Sigmoid colon (tissue), 7 donors: ENCODE data around the gene RARS1. TPM values are rescaled to one million over a fixed set of nuclear protein-coding genes. Genes with fewer than 3 reads are reported as not detected.
A peak's percentile ranks its signal among the peaks of the same experiment; 100 is the strongest.

Experiments
- DNase-seq: peaks from one replicate; pipeline ENCODE4 v3.0.0-alpha.2; 2019
- H3K27ac ChIP-seq, 4 donors: fragments of 200-600 bp; sonication (generic); one replicate each; pipeline ENCODE4 v1.5.1; 2016 to 2019; ENCODE audit warnings: mild to moderate bottlenecking in 1 of 4
- H3K27me3 ChIP-seq, 3 donors: fragments of 200-600 bp; sonication (generic); one replicate each; pipeline ENCODE4 v1.5.1; 2019; ENCODE audit warnings: mild to moderate bottlenecking in 1 of 3
- H3K36me3 ChIP-seq, 4 donors: fragments of 200-600 bp; sonication (generic); one replicate each; pipeline ENCODE4 v1.5.1; 2016 to 2019
- H3K4me1 ChIP-seq, 4 donors: fragments of 200-600 bp; sonication (generic); one replicate each; pipeline ENCODE4 v1.5.1; 2017 to 2019
- H3K4me3 ChIP-seq, 4 donors: fragments of 200-600 bp; sonication (generic); one replicate each; pipeline ENCODE4 v1.5.1; 2017 to 2019; ENCODE audit warnings: mild to moderate bottlenecking in 2 of 4, moderate library complexity in 1 of 4
- H3K9me3 ChIP-seq, 4 donors: fragments of 200-600 bp in 3 of 4; sonication (generic) in 3 of 4; one replicate each; pipeline versions ENCODE4 v1.5.1 to v1.6.1; 2013 to 2019
- EP300 ChIP-seq, 4 donors: sonication (generic); formaldehyde crosslinking; IDR thresholded peaks; one replicate each; pipeline ENCODE4 v1.6.1; 2017; ENCODE audit warnings: antibody characterized with exemption in 4 of 4
- POLR2A ChIP-seq, 2 donors: fragments of 450-650 bp; IDR thresholded peaks; one replicate each; pipeline ENCODE4 v1.6.1; 2016; ENCODE audit warnings: antibody characterized with exemption in 2 of 2, mild to moderate bottlenecking in 2 of 2, moderate library complexity in 2 of 2
- POLR2AphosphoS5 ChIP-seq, 4 donors: sonication (generic); formaldehyde crosslinking; IDR thresholded peaks; one replicate each; pipeline ENCODE4 v1.6.1; 2017; ENCODE audit warnings: antibody characterized with exemption in 4 of 4
- whole genome bisulfite sequencing, 2 donors: extraction: QIAGEN DNeasy Blood & Tissue Kit; methylation state at CpG; one replicate each; pipeline ENCODE4 v1.1.7; 2013; 5-methylcytosine and 5-hydroxymethylcytosine counted together
- intact Hi-C: fragments of 100-400 bp; cut with DNase I; formaldehyde crosslinking; loops from one replicate; pipeline ENCODE4 v1.15.1; 2023
- polyA plus RNA-seq, 3 donors: library from polyadenylated mRNA; stranded (reverse); fragments of 200-250 nt; gene quantifications; one replicate each; pipeline ENCODE4 v1.2.3, GENCODE V29; 2013
- total RNA-seq, 4 donors: library from RNA; depleted of rRNA; stranded (reverse); fragments of >200 nt; gene quantifications; one replicate each; pipeline ENCODE4 v1.1.0, GENCODE V29; 2016
- TF ChIP-seq, protein P1 (sequence below), 4 experiments: fragments of 450-650 bp in 3 of 4; fragments of 200-600 bp in 1 of 4; IDR thresholded peaks; one replicate each; pipeline ENCODE4 v1.5.1; 2016 to 2019; ENCODE audit warnings: antibody characterized with exemption in 4 of 4, mild to moderate bottlenecking in 3 of 4, moderate library complexity in 2 of 4
- donor health status: healthy with polysubstance abuse.
- donor health status: Bipolar disorder and iron deficiency.
- donor health status: healthy.

Gene RARS1
- total RNA-seq (10 to 100 TPM; 65.8 to 91.1 (median 85.3) TPM), polyA plus RNA-seq (10 to 100 TPM; 21.0 to 43.5 (median 23.8) TPM)

DNA sequence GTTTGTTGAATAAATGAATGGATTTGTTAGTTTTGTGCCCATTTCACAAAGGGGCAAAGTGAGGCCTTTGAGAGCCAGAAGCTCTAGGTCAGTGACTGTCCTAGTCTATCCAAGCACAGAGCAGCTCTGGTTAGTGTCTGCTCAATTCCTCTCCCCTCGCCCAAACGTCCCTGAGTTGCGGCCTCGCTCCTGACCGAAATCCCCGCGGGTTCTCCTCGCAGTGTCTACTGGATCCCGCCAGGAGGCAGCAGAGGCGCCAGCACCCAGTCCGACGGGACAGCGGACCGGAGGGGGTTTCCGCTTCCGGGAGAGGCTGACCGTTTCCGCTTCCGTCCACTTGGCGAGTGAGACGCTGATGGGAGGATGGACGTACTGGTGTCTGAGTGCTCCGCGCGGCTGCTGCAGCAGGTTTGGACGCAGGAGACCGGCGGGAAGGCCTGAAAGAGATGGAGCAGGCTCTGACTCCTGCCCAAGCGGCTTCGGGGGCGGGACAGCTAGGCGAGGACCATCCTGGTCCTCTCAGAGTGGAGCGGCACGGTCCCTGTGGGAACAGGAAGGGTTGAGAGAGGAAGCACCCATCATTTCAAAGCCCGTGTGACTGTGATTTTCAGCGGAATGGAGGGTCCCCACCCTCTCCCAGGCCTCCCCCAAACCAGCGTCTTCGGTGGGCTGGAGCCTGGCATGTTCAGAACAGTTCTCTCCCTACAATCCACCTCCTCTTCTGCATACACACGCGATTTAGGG, at the start of gene RARS1:
Gene RARS1, plus strand, starts transcription at position 336 of the 744 bp plus-strand sequence. Its CDS starts 28 bp downstream, at position 364.
- Histone ChIP-seq H3K36me3 (peaks cover 5 to 34% (median 15%) of the 10 kb centered on the region in 4 donors), H3K27me3 (no peaks in the 10 kb centered on the region), H3K9me3 (no peaks in the 10 kb centered on the region), H3K27ac (peak within 1 kb of the TSS; percentile 79 to 83 (median 82)), H3K4me3 (peak within 1 kb of the TSS; percentile 74 to 96 (median 81)), H3K4me1 (peaks cover 0 to 13% (median 10%) of the 10 kb centered on the region in 4 donors)
- TF ChIP-seq POLR2AphosphoS5 (IDR thresholded peaks at IDR 0.05) (peak; percentile 91 to 98 (median 96)), POLR2A (IDR thresholded peaks at IDR 0.05) (peak; percentile 84 to 87), EP300 (IDR thresholded peaks at IDR 0.05) (no peak)
- TF ChIP-seq, protein P1, sequence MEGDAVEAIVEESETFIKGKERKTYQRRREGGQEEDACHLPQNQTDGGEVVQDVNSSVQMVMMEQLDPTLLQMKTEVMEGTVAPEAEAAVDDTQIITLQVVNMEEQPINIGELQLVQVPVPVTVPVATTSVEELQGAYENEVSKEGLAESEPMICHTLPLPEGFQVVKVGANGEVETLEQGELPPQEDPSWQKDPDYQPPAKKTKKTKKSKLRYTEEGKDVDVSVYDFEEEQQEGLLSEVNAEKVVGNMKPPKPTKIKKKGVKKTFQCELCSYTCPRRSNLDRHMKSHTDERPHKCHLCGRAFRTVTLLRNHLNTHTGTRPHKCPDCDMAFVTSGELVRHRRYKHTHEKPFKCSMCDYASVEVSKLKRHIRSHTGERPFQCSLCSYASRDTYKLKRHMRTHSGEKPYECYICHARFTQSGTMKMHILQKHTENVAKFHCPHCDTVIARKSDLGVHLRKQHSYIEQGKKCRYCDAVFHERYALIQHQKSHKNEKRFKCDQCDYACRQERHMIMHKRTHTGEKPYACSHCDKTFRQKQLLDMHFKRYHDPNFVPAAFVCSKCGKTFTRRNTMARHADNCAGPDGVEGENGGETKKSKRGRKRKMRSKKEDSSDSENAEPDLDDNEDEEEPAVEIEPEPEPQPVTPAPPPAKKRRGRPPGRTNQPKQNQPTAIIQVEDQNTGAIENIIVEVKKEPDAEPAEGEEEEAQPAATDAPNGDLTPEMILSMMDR (IDR thresholded peaks at IDR 0.05): peak; percentile 90 to 95 (median 94)
- 0 to 1% methylated on average over 40 of the region's 40 CpGs for WGBS, 2 donors
- DNase-seq: peak; percentile 95
- intact Hi-C loops: loop anchor here (2.0 to 5.0 kb wide), 2 partner anchors 92 to 219 kb away; partner anchors contain the start of gene PANK3

DNA sequence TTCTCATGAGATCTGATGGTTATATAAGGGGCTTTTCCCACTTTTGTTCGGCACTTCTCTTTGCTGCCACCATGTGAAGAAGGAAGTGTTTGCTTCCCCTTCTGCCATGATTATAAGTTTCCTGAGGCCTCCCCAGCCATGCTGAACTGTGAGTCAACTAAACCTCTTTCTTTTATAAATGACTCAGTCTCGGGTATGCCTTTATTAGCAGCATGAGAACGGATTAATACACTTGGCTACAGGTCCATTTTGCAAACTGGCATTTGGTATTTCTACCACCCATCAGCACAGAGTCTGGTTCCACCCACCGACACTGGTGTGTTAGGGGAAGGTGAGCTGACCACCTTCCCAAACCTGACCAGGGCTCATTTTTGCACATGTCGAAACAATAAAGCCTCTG, 47.9 kb upstream of the RARS1 start:
- 79 to 85% methylated on average over 5 of the region's 5 CpGs for WGBS, 2 donors
- no peak for TF ChIP-seq POLR2AphosphoS5 (IDR thresholded peaks at IDR 0.05)
- TF ChIP-seq POLR2A (IDR thresholded peaks at IDR 0.05): no peak
- TF ChIP-seq, protein P1 (IDR thresholded peaks at IDR 0.05): no peak
- no peak for TF ChIP-seq EP300 (IDR thresholded peaks at IDR 0.05)
- H3K27me3 ChIP-seq: no peaks in the 10 kb centered on the region
- intact Hi-C loops: no loop called here
- no peak for DNase-seq
- H3K36me3 ChIP-seq: no peaks in the 10 kb centered on the region
- H3K27ac ChIP-seq: no peak overlapping the region
- no peak overlapping the region for H3K4me3 ChIP-seq
- no peaks in the 10 kb centered on the region for H3K9me3 ChIP-seq
- H3K4me1 ChIP-seq: no peaks in the 10 kb centered on the region

DNA sequence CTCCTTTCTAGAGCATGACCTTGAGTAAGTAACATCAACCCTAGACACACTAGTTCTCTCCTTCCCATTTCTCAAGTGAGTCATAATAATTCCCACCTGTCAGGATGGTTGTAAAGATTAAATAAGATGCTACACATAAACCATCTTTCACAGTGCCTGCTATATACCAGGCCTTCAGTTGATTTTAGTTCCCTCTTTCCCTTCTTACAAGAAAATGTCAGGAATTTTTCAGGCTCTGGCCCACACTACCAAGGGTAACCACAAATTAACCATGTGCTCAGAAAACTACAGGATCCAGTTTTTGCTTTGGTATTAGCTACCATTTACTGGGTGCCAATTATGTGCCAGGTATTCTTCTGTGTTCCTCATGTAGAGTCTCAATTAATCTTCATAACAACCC, 42.7 kb upstream of the RARS1 start:
- Histone ChIP-seq H3K4me3 (no peak overlapping the region), H3K36me3 (no peaks in the 10 kb centered on the region), H3K27me3 (no peaks in the 10 kb centered on the region), H3K4me1 (no peaks in the 10 kb centered on the region), H3K9me3 (no peaks in the 10 kb centered on the region), H3K27ac (no peak overlapping the region)
- intact Hi-C loops: no loop called here
- no peak for DNase-seq
- TF ChIP-seq EP300 (IDR thresholded peaks at IDR 0.05) (no peak), POLR2AphosphoS5 (IDR thresholded peaks at IDR 0.05) (no peak), POLR2A (IDR thresholded peaks at IDR 0.05) (no peak)
- TF ChIP-seq, protein P1 (IDR thresholded peaks at IDR 0.05): no peak

DNA sequence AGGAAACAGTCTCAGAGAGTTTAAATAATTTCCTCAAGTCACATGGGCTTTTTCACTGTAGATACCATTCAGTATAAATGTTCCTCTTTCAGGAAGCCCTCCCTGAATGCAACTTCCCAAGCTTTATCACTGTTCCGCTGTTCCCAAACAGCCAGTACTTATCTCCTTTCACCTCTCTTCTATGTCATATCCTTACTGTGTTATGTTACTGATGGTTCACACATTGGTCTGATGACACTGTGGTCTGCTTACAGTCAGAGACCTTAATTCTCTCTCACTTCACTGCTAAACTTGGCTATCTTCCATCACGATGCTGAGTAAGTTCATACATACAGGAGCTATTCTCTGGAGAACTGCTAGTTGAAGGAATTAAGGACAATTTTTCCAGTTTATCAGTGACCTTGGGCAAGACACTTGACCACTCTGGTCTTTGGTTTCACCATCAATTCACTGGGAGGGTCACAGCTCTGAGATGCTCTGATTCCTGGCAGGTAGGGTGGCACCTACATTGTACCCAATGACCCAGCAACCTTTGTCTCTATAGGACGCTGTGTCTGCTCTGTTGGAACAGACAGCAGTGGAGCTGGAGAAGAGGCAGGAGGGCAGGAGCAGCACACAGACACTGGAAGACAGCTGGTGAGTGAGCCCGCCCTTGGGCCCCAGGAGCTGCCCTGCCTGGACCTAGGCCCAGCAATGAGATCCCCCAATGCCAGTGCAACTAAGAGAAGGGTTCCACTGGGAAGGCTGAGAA, 42.1 kb upstream of the RARS1 start:
- Histone ChIP-seq H3K27ac (no peak overlapping the region), H3K36me3 (no peaks in the 10 kb centered on the region), H3K4me3 (no peak overlapping the region), H3K4me1 (no peaks in the 10 kb centered on the region), H3K27me3 (no peaks in the 10 kb centered on the region), H3K9me3 (no peaks in the 10 kb centered on the region)
- TF ChIP-seq, protein P1 (IDR thresholded peaks at IDR 0.05): no peak
- no peak for TF ChIP-seq POLR2A (IDR thresholded peaks at IDR 0.05)
- TF ChIP-seq POLR2AphosphoS5 (IDR thresholded peaks at IDR 0.05): no peak
- no peak for TF ChIP-seq EP300 (IDR thresholded peaks at IDR 0.05)
- WGBS, 2 donors: 90 to 93% methylated on average over 4 of the region's 4 CpGs
- intact Hi-C loops: no loop called here
- DNase-seq: no peak
